Fibroblast of lung (primary cell): ENCODE measurements around the gene KRT72. TPM values are rescaled to one million over a fixed set of nuclear protein-coding genes. Genes with fewer than 3 reads are reported as not detected.

Experiments
- DNase-seq, 2 donors: peaks; one replicate each; pipeline versions ENCODE4 v3.0.0 to v3.0.0-alpha.2; 2010; ENCODE audit warnings: low read depth in 2 of 2
- H2AFZ ChIP-seq: 2 replicates; pipeline ENCODE4 v1.5.1; 2012; ENCODE audit warnings: low read length, control low read depth, inconsistent platforms
- H3K27ac ChIP-seq: 2 replicates; pipeline ENCODE4 v1.5.1; 2011; ENCODE audit warnings: low read length, control low read depth; ENCODE audit not compliant: insufficient read depth
- H3K27me3 ChIP-seq: 2 replicates; pipeline ENCODE4 v1.5.1; 2011; ENCODE audit warnings: mild to moderate bottlenecking, low read length; ENCODE audit not compliant: control insufficient read depth, insufficient read depth
- H3K36me3 ChIP-seq: 2 replicates; pipeline ENCODE4 v1.5.1; 2011; ENCODE audit warnings: low read length; ENCODE audit not compliant: control insufficient read depth, insufficient read depth
- H3K4me1 ChIP-seq: 2 replicates; pipeline ENCODE4 v1.5.1; 2011; ENCODE audit warnings: low read length; ENCODE audit not compliant: control insufficient read depth, insufficient read depth; ENCODE audit errors: extremely low read depth
- H3K4me2 ChIP-seq: 2 replicates; pipeline ENCODE4 v1.5.1; 2011; ENCODE audit warnings: low read length, control low read depth; ENCODE audit not compliant: insufficient read depth; ENCODE audit errors: extremely low read depth
- H3K4me3 ChIP-seq, 4 experiments: fragments of 200-600 bp in 1 of 4; sonication (generic) in 1 of 4; replicated peaks in 1 of 4; 2 replicates each; pipeline ENCODE4 v1.5.1; 2011 to 2016; ENCODE audit warnings: low read length in 4 of 4, low read depth in 3 of 4, mild to moderate bottlenecking in 3 of 4, control low read depth in 2 of 4, inconsistent platforms in 1 of 4, mixed read lengths in 1 of 4; ENCODE audit not compliant: insufficient read depth in 1 of 4; ENCODE audit errors: control extremely low read depth in 1 of 4
- H3K79me2 ChIP-seq: 2 replicates; pipeline ENCODE4 v1.5.1; 2012; ENCODE audit warnings: mild to moderate bottlenecking, low read length, inconsistent platforms; ENCODE audit not compliant: control insufficient read depth, insufficient read depth
- H3K9ac ChIP-seq: 2 replicates; pipeline ENCODE4 v1.5.1; 2011; ENCODE audit warnings: mild to moderate bottlenecking, low read length, control low read depth; ENCODE audit not compliant: insufficient read depth
- H3K9me3 ChIP-seq: 2 replicates; pipeline ENCODE4 v1.5.1; 2012; ENCODE audit warnings: low read depth, low read length; ENCODE audit not compliant: control insufficient read depth, insufficient read depth
- H4K20me1 ChIP-seq: 2 replicates; pipeline ENCODE4 v1.5.1; 2011; ENCODE audit warnings: low read length; ENCODE audit not compliant: control insufficient read depth, insufficient read depth; ENCODE audit errors: extremely low read depth
- EZH2 ChIP-seq: IDR thresholded peaks from 2 replicates; pipeline ENCODE4 v1.5.1; 2012; ENCODE audit warnings: low read length, control low read depth, mild to moderate bottlenecking; ENCODE audit errors: missing control alignments
- polyA plus RNA-seq, 2 donors: library from polyadenylated mRNA; depleted of rRNA in 1 of 2; stranded (reverse) in 1 of 2; unstranded in 1 of 2; fragments of >200 nt; gene quantifications; 2 replicates each; pipeline ENCODE4 v1.2.1, GENCODE V29; 2011 to 2012; ENCODE audit warnings: missing spikeins in 1 of 2
- total RNA-seq: library from RNA; depleted of rRNA; stranded (reverse); fragments of >200 nt; gene quantifications from 2 replicates; pipeline ENCODE4 v1.2.1, GENCODE V29; 2014
- TF ChIP-seq, protein P1 (sequence below), 2 donors: IDR thresholded peaks in 1 of 2; conservative IDR thresholded peaks in 1 of 2; 1 replicate in 1 of 2; 2 replicates in 1 of 2; pipeline ENCODE4 v1.5.1; 2011 to 2012; ENCODE audit warnings: low read length in 2 of 2, control low read depth in 1 of 2, inconsistent platforms in 1 of 2, low read depth in 1 of 2, mild to moderate bottlenecking in 1 of 2

The KRT72 gene
- total and polyA plus RNA-seq, 2 donors (not counting 1 experiment from before 2014, with no cell fraction given), result not detected

DNA sequence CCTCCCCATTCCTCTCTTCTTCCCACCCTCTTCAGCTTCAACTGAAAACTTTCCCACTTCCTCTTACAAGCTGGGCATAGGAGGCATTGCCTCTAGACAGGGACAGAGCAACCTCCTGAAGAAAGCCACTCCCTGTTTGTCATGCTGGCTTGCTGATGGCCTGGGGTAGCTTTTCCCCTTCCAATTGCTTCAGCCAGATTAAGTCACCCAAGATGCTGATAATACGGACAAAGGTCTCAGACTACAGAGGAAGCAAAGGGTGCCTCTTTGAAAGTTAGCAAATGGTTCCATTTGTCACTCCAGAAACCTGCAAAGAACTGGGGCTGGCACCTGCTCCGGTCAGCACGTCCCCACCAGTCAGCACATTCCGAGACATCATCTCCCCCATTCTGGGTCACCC lies 44.7 kb upstream of the KRT72 start:
- no peaks in the 10 kb centered on the region for H3K9me3 ChIP-seq
- H3K79me2 ChIP-seq, result no peaks in the 10 kb centered on the region
- no peaks in the 10 kb centered on the region for H3K36me3 ChIP-seq
- no peak overlapping the region for H3K9ac ChIP-seq
- H4K20me1 ChIP-seq, result no peaks in the 10 kb centered on the region
- H3K4me2 ChIP-seq, result no peak overlapping the region
- H3K27ac ChIP-seq, result no peak overlapping the region
- TF ChIP-seq, protein P1, sequence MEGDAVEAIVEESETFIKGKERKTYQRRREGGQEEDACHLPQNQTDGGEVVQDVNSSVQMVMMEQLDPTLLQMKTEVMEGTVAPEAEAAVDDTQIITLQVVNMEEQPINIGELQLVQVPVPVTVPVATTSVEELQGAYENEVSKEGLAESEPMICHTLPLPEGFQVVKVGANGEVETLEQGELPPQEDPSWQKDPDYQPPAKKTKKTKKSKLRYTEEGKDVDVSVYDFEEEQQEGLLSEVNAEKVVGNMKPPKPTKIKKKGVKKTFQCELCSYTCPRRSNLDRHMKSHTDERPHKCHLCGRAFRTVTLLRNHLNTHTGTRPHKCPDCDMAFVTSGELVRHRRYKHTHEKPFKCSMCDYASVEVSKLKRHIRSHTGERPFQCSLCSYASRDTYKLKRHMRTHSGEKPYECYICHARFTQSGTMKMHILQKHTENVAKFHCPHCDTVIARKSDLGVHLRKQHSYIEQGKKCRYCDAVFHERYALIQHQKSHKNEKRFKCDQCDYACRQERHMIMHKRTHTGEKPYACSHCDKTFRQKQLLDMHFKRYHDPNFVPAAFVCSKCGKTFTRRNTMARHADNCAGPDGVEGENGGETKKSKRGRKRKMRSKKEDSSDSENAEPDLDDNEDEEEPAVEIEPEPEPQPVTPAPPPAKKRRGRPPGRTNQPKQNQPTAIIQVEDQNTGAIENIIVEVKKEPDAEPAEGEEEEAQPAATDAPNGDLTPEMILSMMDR (conservative IDR thresholded peaks at IDR 0.05 in 1 of 2, IDR thresholded peaks at IDR 0.05 in 1 of 2; ENCODE audit: low read depth in 1 of 2, low read length in 2 of 2), result no peak
- TF ChIP-seq EZH2, result no peak
- H3K4me3 ChIP-seq, result no peak overlapping the region
- no peak overlapping the region for H2AFZ ChIP-seq
- DNase-seq, result no peak
- no peaks in the 10 kb centered on the region for H3K4me1 ChIP-seq
- peaks cover 3% of the 10 kb centered on the region for H3K27me3 ChIP-seq

DNA sequence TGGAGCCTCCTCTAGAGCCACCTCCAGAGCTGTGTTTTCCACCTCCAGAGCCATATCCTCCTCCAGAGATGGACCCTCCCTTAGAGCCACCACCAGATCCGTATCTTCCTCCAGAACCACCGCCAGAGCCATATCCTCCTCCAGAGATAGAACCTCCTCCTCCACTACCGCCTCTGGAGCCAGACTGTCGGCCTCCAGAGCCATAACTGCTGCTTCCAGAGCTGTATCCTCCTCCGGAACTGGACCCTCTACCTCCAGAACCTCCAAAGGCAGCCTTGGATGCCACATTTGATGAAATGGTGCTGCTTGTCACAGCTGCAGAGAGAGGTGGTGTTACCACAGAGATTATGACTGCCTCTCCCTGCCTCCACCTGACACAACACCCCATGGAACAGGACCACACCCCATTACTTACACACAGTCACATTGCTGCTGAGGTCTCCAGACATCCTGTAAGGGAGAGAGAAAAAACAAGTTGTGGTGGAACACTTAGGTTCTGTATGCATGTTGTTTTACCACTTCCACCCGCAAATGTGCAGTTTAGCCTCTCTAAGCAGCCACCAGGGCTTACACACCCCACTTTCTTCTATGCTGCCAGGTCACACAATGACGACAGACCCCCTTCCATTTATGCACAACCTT lies 44.0 kb upstream of the KRT72 start:
- H3K4me1 ChIP-seq, result no peaks in the 10 kb centered on the region
- no peak overlapping the region for H3K27ac ChIP-seq
- no peaks in the 10 kb centered on the region for H3K9me3 ChIP-seq
- H3K79me2 ChIP-seq, result no peaks in the 10 kb centered on the region
- H2AFZ ChIP-seq, result no peak overlapping the region
- no peak overlapping the region for H3K9ac ChIP-seq
- no peak overlapping the region for H3K4me3 ChIP-seq
- H3K4me2 ChIP-seq, result no peak overlapping the region
- no peak for DNase-seq
- H4K20me1 ChIP-seq, result no peaks in the 10 kb centered on the region
- peaks cover 3% of the 10 kb centered on the region for H3K27me3 ChIP-seq
- H3K36me3 ChIP-seq, result no peaks in the 10 kb centered on the region
- no peak for TF ChIP-seq EZH2
- TF ChIP-seq, protein P1 (conservative IDR thresholded peaks at IDR 0.05 in 1 of 2, IDR thresholded peaks at IDR 0.05 in 1 of 2; ENCODE audit: low read depth in 1 of 2, low read length in 2 of 2), result no peak

DNA sequence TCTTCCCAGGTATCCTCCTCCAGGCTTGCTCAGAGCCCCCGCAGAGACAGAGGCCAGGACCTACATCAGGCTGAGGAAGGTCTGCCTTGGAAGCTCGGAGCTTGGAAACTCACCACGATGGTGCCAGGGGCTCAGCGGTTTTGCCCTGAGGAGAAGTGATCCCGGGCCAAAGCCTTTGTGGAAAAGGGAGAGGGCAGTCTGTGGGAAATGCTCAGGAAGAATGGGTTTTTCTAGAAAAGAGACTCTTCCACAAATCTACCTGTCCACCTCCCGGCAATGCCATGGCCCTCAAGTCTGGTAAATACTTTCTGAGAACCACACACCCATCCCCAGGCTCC lies 42.8 kb upstream of the KRT72 start:
- H3K36me3 ChIP-seq, result no peaks in the 10 kb centered on the region
- H3K27ac ChIP-seq, result no peak overlapping the region
- peaks cover 3% of the 10 kb centered on the region for H3K27me3 ChIP-seq
- no peaks in the 10 kb centered on the region for H4K20me1 ChIP-seq
- TF ChIP-seq, protein P1 (conservative IDR thresholded peaks at IDR 0.05 in 1 of 2, IDR thresholded peaks at IDR 0.05 in 1 of 2; ENCODE audit: low read depth in 1 of 2, low read length in 2 of 2), result no peak
- TF ChIP-seq EZH2, result no peak
- no peaks in the 10 kb centered on the region for H3K4me1 ChIP-seq
- H3K9ac ChIP-seq, result no peak overlapping the region
- no peak for DNase-seq
- no peaks in the 10 kb centered on the region for H3K79me2 ChIP-seq
- H3K9me3 ChIP-seq, result no peaks in the 10 kb centered on the region
- H3K4me2 ChIP-seq, result no peak overlapping the region
- H2AFZ ChIP-seq, result no peak overlapping the region
- no peak overlapping the region for H3K4me3 ChIP-seq
